ENCODE data around the gene KLF3. TPM values are rescaled to one million over a fixed set of nuclear protein-coding genes. Genes with fewer than 3 reads are reported as not detected.

The KLF3 gene
- total RNA-seq, 2 experiments from 2014 or later = 30.2 to 33.5 TPM

GRCh38 chr4:38724475-38724808 lies 60.4 kb downstream of the KLF3 start:
- Mint-ChIP-seq H3K27me3 (no peaks in the 10 kb centered on the region), H3K36me3 (ENCODE audit: low read depth) (no peaks in the 10 kb centered on the region), H3K27ac (no peak overlapping the region), H3K9me3 (no peaks in the 10 kb centered on the region), H3K4me3 (no peak overlapping the region), H3K4me1 (peaks cover 20% of the 10 kb centered on the region)
- no peak for DNase-seq
- ChIA-PET POLR2A (no interaction called here), CTCF (interaction anchor here (0.8 kb wide), 1 partner anchor 28 kb away, joined by 3 read pairs; no protein-coding TSS in a partner anchor)

- peaks cover 7% of the 10 kb centered on the region for H3K9me3 Mint-ChIP-seq
- H3K36me3 Mint-ChIP-seq (ENCODE audit: low read depth) = peaks cover 4% of the 10 kb centered on the region
- CTCF ChIA-PET = interaction anchor here (1.3 kb wide), 1 partner anchor 549 kb away, joined by 4 read pairs; no protein-coding TSS in a partner anchor
- DNase-seq = no peak
- no peaks in the 10 kb centered on the region for H3K27me3 Mint-ChIP-seq
- POLR2A ChIA-PET = no interaction called here
- H3K27ac Mint-ChIP-seq = peak overlapping the region; percentile 14
- H3K4me3 Mint-ChIP-seq = no peak overlapping the region
- H3K4me1 Mint-ChIP-seq = peaks cover 32% of the 10 kb centered on the region
Observed at GRCh38 chr4:38728631-38729141, 64.7 kb downstream of the KLF3 start.

- H3K36me3 Mint-ChIP-seq (ENCODE audit: low read depth) = peaks cover 4% of the 10 kb centered on the region
- POLR2A ChIA-PET = no interaction called here
Observed at GRCh38 chr4:38730493-38730829, 66.5 kb downstream of the KLF3 start.

GRCh38 chr4:38730830-38731646 lies 67.0 kb downstream of the KLF3 start:
- POLR2A ChIA-PET = no interaction called here
- Mint-ChIP-seq H3K36me3 (ENCODE audit: low read depth) (peaks cover 4% of the 10 kb centered on the region), H3K27ac (no peak overlapping the region), H3K27me3 (no peaks in the 10 kb centered on the region), H3K9me3 (peaks cover 11% of the 10 kb centered on the region), H3K4me3 (no peak overlapping the region), H3K4me1 (peaks cover 24% of the 10 kb centered on the region)
- CTCF ChIA-PET = interaction anchor here (0.7 to 2.7 kb wide), 14 partner anchors 10 to 740 kb away, joined by 3 to 27 read pairs (median 3); partner anchors contain the start of gene TLR1
- peak; percentile 80 for DNase-seq

More at GRCh38 chr4:38730493-38730829, 66.5 kb downstream of the KLF3 start:
- H3K4me1 Mint-ChIP-seq = peaks cover 24% of the 10 kb centered on the region
- no peak overlapping the region for H3K4me3 Mint-ChIP-seq
- DNase-seq = no peak
- H3K27me3 Mint-ChIP-seq = no peaks in the 10 kb centered on the region
- H3K9me3 Mint-ChIP-seq = peaks cover 11% of the 10 kb centered on the region
- H3K27ac Mint-ChIP-seq = no peak overlapping the region
- CTCF ChIA-PET = interaction anchor here (0.7 to 2.7 kb wide), 7 partner anchors 10 to 740 kb away, joined by 3 to 27 read pairs (median 6); no protein-coding TSS in a partner anchor

- Mint-ChIP-seq H3K4me3 (no peak overlapping the region), H3K9me3 (peaks cover 11% of the 10 kb centered on the region), H3K4me1 (peaks cover 18% of the 10 kb centered on the region), H3K27me3 (no peaks in the 10 kb centered on the region), H3K36me3 (ENCODE audit: low read depth) (peaks cover 4% of the 10 kb centered on the region), H3K27ac (no peak overlapping the region)
- CTCF ChIA-PET = interaction anchor here (1.4 to 2.7 kb wide), 3 partner anchors 10 to 554 kb away, joined by 3 to 11 read pairs (median 3); no protein-coding TSS in a partner anchor
- POLR2A ChIA-PET = no interaction called here
- no peak for DNase-seq
Observed at GRCh38 chr4:38733663-38734062, 69.7 kb downstream of the KLF3 start.

- Mint-ChIP-seq H3K27ac (no peak overlapping the region), H3K4me1 (peaks cover 12% of the 10 kb centered on the region), H3K36me3 (ENCODE audit: low read depth) (peaks cover 4% of the 10 kb centered on the region), H3K27me3 (no peaks in the 10 kb centered on the region), H3K4me3 (no peak overlapping the region), H3K9me3 (peaks cover 11% of the 10 kb centered on the region)
- POLR2A ChIA-PET = no interaction called here
- DNase-seq = no peak
- CTCF ChIA-PET = interaction anchor here (1.4 to 2.7 kb wide), 4 partner anchors 9 to 556 kb away, joined by 3 to 11 read pairs (median 4); no protein-coding TSS in a partner anchor
Observed at GRCh38 chr4:38734446-38734845, 70.4 kb downstream of the KLF3 start.

- POLR2A ChIA-PET = no interaction called here
Observed at GRCh38 chr4:38734911-38735310, 70.9 kb downstream of the KLF3 start.

GRCh38 chr4:38735870-38736269 lies 71.9 kb downstream of the KLF3 start:
- H3K27me3 Mint-ChIP-seq = no peaks in the 10 kb centered on the region
- H3K4me1 Mint-ChIP-seq = peaks cover 9% of the 10 kb centered on the region
- ChIA-PET POLR2A (no interaction called here), CTCF (interaction anchor here (0.8 to 2.7 kb wide), 4 partner anchors 8 to 569 kb away, joined by 3 to 11 read pairs (median 4); partner anchors contain the start of gene TLR10)
- H3K4me3 Mint-ChIP-seq = no peak overlapping the region
- H3K36me3 Mint-ChIP-seq (ENCODE audit: low read depth) = peaks cover 4% of the 10 kb centered on the region
- no peak overlapping the region for H3K27ac Mint-ChIP-seq
- DNase-seq = no peak
- H3K9me3 Mint-ChIP-seq = peaks cover 11% of the 10 kb centered on the region

More at GRCh38 chr4:38734911-38735310, 70.9 kb downstream of the KLF3 start:
- CTCF ChIA-PET = interaction anchor here (1.4 to 2.7 kb wide), 4 partner anchors 9 to 556 kb away, joined by 3 to 11 read pairs (median 4); no protein-coding TSS in a partner anchor
- Mint-ChIP-seq H3K36me3 (ENCODE audit: low read depth) (peaks cover 4% of the 10 kb centered on the region), H3K4me1 (peaks cover 12% of the 10 kb centered on the region), H3K9me3 (peaks cover 11% of the 10 kb centered on the region), H3K27ac (no peak overlapping the region), H3K27me3 (no peaks in the 10 kb centered on the region), H3K4me3 (no peak overlapping the region)
- DNase-seq = no peak

- Mint-ChIP-seq H3K9me3 (peaks cover 2% of the 10 kb centered on the region), H3K27ac (no peak overlapping the region), H3K4me1 (peaks cover 5% of the 10 kb centered on the region), H3K36me3 (ENCODE audit: low read depth) (no peaks in the 10 kb centered on the region), H3K27me3 (no peaks in the 10 kb centered on the region), H3K4me3 (no peak overlapping the region)
- ChIA-PET CTCF (interaction anchor here (0.6 to 3.3 kb wide), 5 partner anchors 8 to 862 kb away, joined by 3 to 13 read pairs (median 4); no protein-coding TSS in a partner anchor), POLR2A (no interaction called here)
- DNase-seq = no peak
Observed at GRCh38 chr4:38738940-38739803, 75.2 kb downstream of the KLF3 start.

- Mint-ChIP-seq H3K9me3 (no peaks in the 10 kb centered on the region), H3K4me3 (no peak overlapping the region), H3K27ac (no peak overlapping the region), H3K4me1 (peaks cover 6% of the 10 kb centered on the region), H3K27me3 (no peaks in the 10 kb centered on the region), H3K36me3 (ENCODE audit: low read depth) (no peaks in the 10 kb centered on the region)
- CTCF ChIA-PET = interaction anchor here (0.6 to 3.3 kb wide), 3 partner anchors 9 to 864 kb away, joined by 3 to 13 read pairs (median 4); no protein-coding TSS in a partner anchor
- DNase-seq = no peak
- POLR2A ChIA-PET = no interaction called here
Observed at GRCh38 chr4:38740303-38740702, 76.3 kb downstream of the KLF3 start.

- ChIA-PET CTCF (interaction anchor here (0.6 to 2.3 kb wide), 5 partner anchors 9 to 527 kb away, joined by 3 to 11 read pairs (median 3); no protein-coding TSS in a partner anchor), POLR2A (no interaction called here)
- DNase-seq = no peak
- no peaks in the 10 kb centered on the region for H3K27me3 Mint-ChIP-seq
- peaks cover 6% of the 10 kb centered on the region for H3K4me1 Mint-ChIP-seq
- H3K9me3 Mint-ChIP-seq = peaks cover 17% of the 10 kb centered on the region
- H3K27ac Mint-ChIP-seq = no peak overlapping the region
- H3K4me3 Mint-ChIP-seq = no peak overlapping the region
- peaks cover 10% of the 10 kb centered on the region for H3K36me3 Mint-ChIP-seq (ENCODE audit: low read depth)
Observed at GRCh38 chr4:38743866-38744265, 79.9 kb downstream of the KLF3 start.

GRCh38 chr4:38745881-38746280 lies 81.9 kb downstream of the KLF3 start:
- H3K4me3 Mint-ChIP-seq = no peak overlapping the region
- ChIA-PET CTCF (interaction anchor here (0.6 to 0.7 kb wide), 3 partner anchors 163 to 232 kb away, joined by 3 to 7 read pairs (median 5); no protein-coding TSS in a partner anchor), POLR2A (no interaction called here)
- DNase-seq = no peak
- peaks cover 20% of the 10 kb centered on the region for H3K9me3 Mint-ChIP-seq
- H3K36me3 Mint-ChIP-seq (ENCODE audit: low read depth) = peaks cover 10% of the 10 kb centered on the region
- no peaks in the 10 kb centered on the region for H3K27me3 Mint-ChIP-seq
- H3K27ac Mint-ChIP-seq = no peak overlapping the region
- H3K4me1 Mint-ChIP-seq = peaks cover 6% of the 10 kb centered on the region
